B cell (primary cell): ENCODE data around the gene GNPAT.

ENCODE experiments used
- CTCF ChIP-seq: fragments of 200-600 bp; IDR thresholded peaks from one replicate; pipeline ENCODE4 v1.8.0; 2022; ENCODE audit warnings: antibody characterized with exemption, mild to moderate bottlenecking
- EZH2 ChIP-seq: IDR thresholded peaks from 2 replicates; pipeline ENCODE4 v1.6.1; 2012; ENCODE audit warnings: borderline replicate concordance, low read depth, mild to moderate bottlenecking, moderate library complexity, low read length; ENCODE audit not compliant: insufficient read depth, poor library complexity, severe bottlenecking

GRCh38 chr1:231240531-231240882, 505 bp upstream of the GNPAT start:
- TF ChIP-seq CTCF (no peak), EZH2 (no peak)
